Keratinocyte (primary cell): ENCODE measurements around the gene KCNG2.

ENCODE experiments used
- EZH2 ChIP-seq: IDR thresholded peaks from one replicate; pipeline ENCODE4 v1.6.1; 2012; ENCODE audit warnings: inconsistent platforms, mild to moderate bottlenecking, low read length, moderate library complexity
- TF ChIP-seq, protein P1 (sequence below), 3 experiments: IDR thresholded peaks in 1 of 3; conservative IDR thresholded peaks in 1 of 3; optimal IDR thresholded peaks in 1 of 3; 2 replicates in 2 of 3; 3 replicates in 1 of 3; pipeline versions ENCODE3 to v1.5.1; 2011; ENCODE audit warnings: low read length in 3 of 3, mild to moderate bottlenecking in 3 of 3, moderate library complexity in 2 of 3, control low read depth in 1 of 3, inconsistent platforms in 1 of 3; ENCODE audit not compliant: insufficient read depth in 2 of 3; ENCODE audit errors: extremely low read depth in 1 of 3

GRCh38 chr18:79812052-79812451, 14.3 kb downstream of the KCNG2 start:
- TF ChIP-seq, protein P1, sequence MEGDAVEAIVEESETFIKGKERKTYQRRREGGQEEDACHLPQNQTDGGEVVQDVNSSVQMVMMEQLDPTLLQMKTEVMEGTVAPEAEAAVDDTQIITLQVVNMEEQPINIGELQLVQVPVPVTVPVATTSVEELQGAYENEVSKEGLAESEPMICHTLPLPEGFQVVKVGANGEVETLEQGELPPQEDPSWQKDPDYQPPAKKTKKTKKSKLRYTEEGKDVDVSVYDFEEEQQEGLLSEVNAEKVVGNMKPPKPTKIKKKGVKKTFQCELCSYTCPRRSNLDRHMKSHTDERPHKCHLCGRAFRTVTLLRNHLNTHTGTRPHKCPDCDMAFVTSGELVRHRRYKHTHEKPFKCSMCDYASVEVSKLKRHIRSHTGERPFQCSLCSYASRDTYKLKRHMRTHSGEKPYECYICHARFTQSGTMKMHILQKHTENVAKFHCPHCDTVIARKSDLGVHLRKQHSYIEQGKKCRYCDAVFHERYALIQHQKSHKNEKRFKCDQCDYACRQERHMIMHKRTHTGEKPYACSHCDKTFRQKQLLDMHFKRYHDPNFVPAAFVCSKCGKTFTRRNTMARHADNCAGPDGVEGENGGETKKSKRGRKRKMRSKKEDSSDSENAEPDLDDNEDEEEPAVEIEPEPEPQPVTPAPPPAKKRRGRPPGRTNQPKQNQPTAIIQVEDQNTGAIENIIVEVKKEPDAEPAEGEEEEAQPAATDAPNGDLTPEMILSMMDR (optimal IDR thresholded peaks at IDR 0.05 in 1 of 3, IDR thresholded peaks at IDR 0.05 in 1 of 3, conservative IDR thresholded peaks at IDR 0.05 in 1 of 3; ENCODE audit: extremely low read depth in 1 of 3, insufficient read depth in 2 of 3, low read length in 3 of 3): no peak
- no peak for TF ChIP-seq EZH2
